ENCODE measurements around the gene MRPS25. TPM values are rescaled to one million over a fixed set of nuclear protein-coding genes. Genes with fewer than 3 reads are reported as not detected.
A peak's percentile ranks its signal among the peaks of the same experiment; 100 is the strongest.

The MRPS25 gene
- total RNA-seq, 1 donor from 2014 or later = 20.8 TPM

- no peak for DNase-seq (ENCODE audit: low read depth in 2 of 2)
These were observed 18.1 kb upstream of the MRPS25 start for GRCh38 chr3:15083252-15083651.

- no peak for DNase-seq (ENCODE audit: low read depth in 2 of 2)
These were observed 17.0 kb upstream of the MRPS25 start for GRCh38 chr3:15081960-15082664.

- no peak for DNase-seq (ENCODE audit: low read depth in 2 of 2)
These were observed 14.0 kb upstream of the MRPS25 start for GRCh38 chr3:15079091-15079490.

GRCh38 chr3:15074500-15074899 is 9.4 kb upstream of the MRPS25 start:
- DNase-seq (ENCODE audit: low read depth in 2 of 2) = no peak

GRCh38 chr3:15071699-15072098 is 6.6 kb upstream of the MRPS25 start:
- no peak for DNase-seq (ENCODE audit: low read depth in 2 of 2)

GRCh38 chr3:15069441-15069840 is 4.3 kb upstream of the MRPS25 start:
- DNase-seq (ENCODE audit: low read depth in 2 of 2) = no peak

- no peak for DNase-seq (ENCODE audit: low read depth in 2 of 2)
These were observed 1.4 kb upstream of the MRPS25 start for GRCh38 chr3:15066467-15066866.

- no peak for DNase-seq (ENCODE audit: low read depth in 2 of 2)
These were observed 464 bp upstream of the MRPS25 start for GRCh38 chr3:15065550-15066007.

GRCh38 chr3:15064299-15064834 is 748 bp downstream of the MRPS25 start:
- peak; percentile 41 to 53 for DNase-seq (ENCODE audit: low read depth in 2 of 2)

- DNase-seq (ENCODE audit: low read depth in 2 of 2) = no peak
These were observed 1.3 kb downstream of the MRPS25 start for GRCh38 chr3:15063656-15064286.

- no peak for DNase-seq (ENCODE audit: low read depth in 2 of 2)
These were observed 1.9 kb downstream of the MRPS25 start for GRCh38 chr3:15063238-15063637.

- DNase-seq (ENCODE audit: low read depth in 2 of 2) = no peak
These were observed 5.1 kb downstream of the MRPS25 start for GRCh38 chr3:15060029-15060428.

GRCh38 chr3:15056676-15057404 is 8.3 kb downstream of the MRPS25 start:
- no peak for DNase-seq (ENCODE audit: low read depth in 2 of 2)

- DNase-seq (ENCODE audit: low read depth in 2 of 2) = no peak
These were observed 10.0 kb downstream of the MRPS25 start for GRCh38 chr3:15055019-15055557.

- no peak for DNase-seq (ENCODE audit: low read depth in 2 of 2)
These were observed 11.6 kb downstream of the MRPS25 start for GRCh38 chr3:15053541-15053940.

GRCh38 chr3:15052335-15053242 is 12.5 kb downstream of the MRPS25 start:
- no peak for DNase-seq (ENCODE audit: low read depth in 2 of 2)

- DNase-seq (ENCODE audit: low read depth in 2 of 2) = peak; percentile 56 to 71
These were observed 13.6 kb downstream of the MRPS25 start for GRCh38 chr3:15051531-15051930.

- DNase-seq (ENCODE audit: low read depth in 2 of 2) = no peak
These were observed 14.6 kb downstream of the MRPS25 start for GRCh38 chr3:15050405-15051092.

GRCh38 chr3:15049584-15049983 is 15.5 kb downstream of the MRPS25 start:
- DNase-seq (ENCODE audit: low read depth in 2 of 2) = no peak

GRCh38 chr3:15045667-15046066 is 19.4 kb downstream of the MRPS25 start:
- no peak for DNase-seq (ENCODE audit: low read depth in 2 of 2)
